Activated naive CD4-positive, alpha-beta T cell treated with anti-CD3 and anti-CD28 coated beads, Interleukin-2, amount 10 ng/mL, durations not matched to agents 7 days and 5 days (primary cell): ENCODE measurements around the gene RHOG.

Experiments
- CTCF ChIA-PET: fragments of 350-600 bp; sonication (Branson Sonifier 250); formaldehyde crosslinking; loops from one replicate; lab custom pipeline; 2021; ENCODE audit warnings: antibody characterized with exemption; lab: Charles Lee
- DNase-seq: peaks from one replicate; pipeline ENCODE4 v3.0.0-alpha.2; 2020
- H3K27ac Mint-ChIP-seq: one replicate; pipeline ENCODE4 v1.8.0; 2021; ENCODE audit warnings: mild to moderate bottlenecking, moderate library complexity, mixed read lengths
- H3K27me3 Mint-ChIP-seq: one replicate; pipeline ENCODE4 v1.8.0; 2021; ENCODE audit warnings: mild to moderate bottlenecking, mixed read lengths
- H3K36me3 Mint-ChIP-seq: one replicate; pipeline ENCODE4 v1.8.0; 2021; ENCODE audit warnings: mixed read lengths
- H3K4me1 Mint-ChIP-seq: one replicate; pipeline ENCODE4 v1.8.0; 2021; ENCODE audit warnings: mixed read lengths
- H3K4me3 Mint-ChIP-seq: one replicate; pipeline ENCODE4 v1.8.0; 2021; ENCODE audit warnings: mild to moderate bottlenecking, moderate library complexity, mixed read lengths
- H3K9me3 Mint-ChIP-seq: one replicate; pipeline ENCODE4 v1.8.0; 2021; ENCODE audit warnings: mixed read lengths

RHOG gene

DNA sequence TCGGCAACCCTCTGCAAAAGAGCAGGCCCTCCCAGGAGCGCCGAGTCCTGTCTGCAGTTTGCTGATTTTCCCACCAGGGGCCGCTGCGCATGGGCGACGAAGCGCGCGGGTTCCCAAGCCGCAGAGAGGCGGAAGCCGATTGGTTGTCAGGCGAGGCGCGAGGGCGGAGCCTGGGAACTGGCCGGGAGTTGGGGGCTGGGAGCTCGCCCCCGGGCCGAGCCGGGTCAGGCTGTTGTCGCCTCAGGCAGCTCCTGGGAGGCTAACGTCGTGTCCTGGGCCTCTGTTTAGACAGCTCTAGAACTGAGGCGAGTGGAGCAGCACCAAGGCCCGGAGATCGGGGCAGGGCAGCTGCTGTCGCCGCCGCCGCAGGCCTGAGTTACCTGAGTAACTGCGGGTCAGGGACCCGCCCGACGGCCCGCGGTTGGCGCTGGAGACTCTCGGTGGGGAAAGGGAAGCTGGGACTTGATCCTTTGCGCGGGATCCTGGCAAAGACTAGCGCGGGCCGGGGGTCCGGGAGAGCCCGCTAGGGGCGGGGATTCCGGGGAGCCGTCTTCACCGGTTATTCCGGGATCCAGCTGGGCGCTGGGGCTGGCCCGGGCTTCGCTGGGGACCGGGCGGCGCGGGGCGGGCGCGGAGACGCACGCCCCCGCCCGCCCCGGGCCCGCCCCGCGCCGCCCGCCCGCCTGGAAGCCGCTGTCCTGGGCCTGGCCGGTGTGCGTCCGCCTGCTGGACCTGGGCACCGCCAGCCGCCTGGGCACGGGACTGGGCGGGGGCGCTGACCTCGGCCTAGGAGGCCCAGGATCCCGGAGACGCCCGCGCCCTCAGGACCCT lies 14.4 kb upstream of the RHOG start, which contains the start of gene STIM1:
TSS of gene STIM1 (plus strand) at position 688 of the 831 bp plus-strand sequence. CDS start 607 bp downstream, outside the sequence.
- H3K27ac Mint-ChIP-seq = peak within 1 kb of the TSS; percentile 98

DNA sequence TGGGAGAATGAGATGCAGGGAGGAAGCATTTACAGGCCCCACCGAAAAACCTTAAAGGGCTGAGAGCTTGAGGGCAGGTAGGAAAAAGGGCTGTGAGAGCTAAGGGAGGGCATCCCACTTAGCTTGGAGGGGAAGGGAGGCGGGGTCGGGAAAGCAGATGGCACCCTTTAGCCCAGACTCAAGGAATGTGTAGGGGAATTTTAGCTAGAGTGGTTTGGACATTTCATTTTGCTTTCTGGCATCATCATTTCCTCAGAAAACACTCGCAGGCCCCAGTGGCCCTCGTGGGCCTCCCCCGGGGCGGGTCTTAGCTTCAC lies 13.9 kb upstream of the RHOG start:
- no peak for DNase-seq
- H3K4me1 Mint-ChIP-seq = peaks cover 54% of the 10 kb centered on the region
- peak overlapping the region; percentile 98 for H3K27ac Mint-ChIP-seq
- H3K9me3 Mint-ChIP-seq = no peaks in the 10 kb centered on the region
- CTCF ChIA-PET = interaction anchor here (0.6 to 9.7 kb wide), 48 partner anchors 10 to 243 kb away, joined by 3 to 179 read pairs (median 4); partner anchors contain the start of genes PGAP2 and RHOG
- peaks cover 6% of the 10 kb centered on the region for H3K27me3 Mint-ChIP-seq
- H3K36me3 Mint-ChIP-seq = peaks cover 20% of the 10 kb centered on the region
- H3K4me3 Mint-ChIP-seq = peak overlapping the region; percentile 87

More for the DNA sequence above, 14.4 kb upstream of the RHOG start, which contains the start of gene STIM1:
- DNase-seq = peak; percentile 97
- peaks cover 6% of the 10 kb centered on the region for H3K27me3 Mint-ChIP-seq
- peaks cover 20% of the 10 kb centered on the region for H3K36me3 Mint-ChIP-seq
- H3K9me3 Mint-ChIP-seq = no peaks in the 10 kb centered on the region
- H3K4me3 Mint-ChIP-seq = peak within 1 kb of the TSS; percentile 98
- H3K4me1 Mint-ChIP-seq = peaks cover 60% of the 10 kb centered on the region
- CTCF ChIA-PET = interaction anchor here (0.6 to 9.7 kb wide), 48 partner anchors 9 to 242 kb away, joined by 3 to 179 read pairs (median 4); partner anchors contain the start of genes PGAP2 and RHOG

DNA sequence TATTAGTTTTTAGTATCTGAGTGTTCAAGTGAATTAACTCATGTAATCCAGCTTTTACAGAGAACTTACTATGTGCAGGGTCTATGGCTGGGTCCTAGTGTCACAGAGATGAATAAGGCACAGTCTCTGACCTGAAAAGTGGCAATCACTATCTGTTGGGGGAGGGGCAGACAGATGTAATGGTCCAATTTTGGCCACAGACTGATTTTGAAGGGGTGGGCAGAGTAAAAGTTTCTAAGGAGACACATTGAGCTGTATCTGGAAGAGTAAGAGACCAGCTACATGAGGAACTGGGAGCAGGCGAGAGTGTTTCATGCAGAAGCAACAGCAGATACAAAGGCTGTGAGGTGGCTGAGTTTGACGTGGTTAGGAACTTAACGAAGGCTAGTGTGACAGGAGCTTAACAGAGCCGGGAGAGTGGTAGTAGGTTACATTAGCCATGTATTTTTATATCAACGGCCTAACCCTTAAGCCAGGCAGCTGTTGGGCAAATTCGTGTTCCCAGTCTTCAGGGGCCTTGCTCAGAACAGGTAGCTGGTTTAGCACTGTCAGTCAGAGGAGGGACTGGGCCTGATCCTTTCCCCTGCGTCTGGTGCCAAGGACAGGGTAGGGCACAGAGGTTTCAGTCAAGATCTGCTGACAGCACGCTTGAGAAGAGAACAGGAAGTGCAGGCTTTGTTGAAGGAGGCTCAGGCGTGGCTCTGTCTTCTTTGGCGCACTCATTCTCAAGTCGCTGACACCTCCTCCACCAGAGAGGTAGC lies 13.3 kb upstream of the RHOG start:
- H3K27ac Mint-ChIP-seq = peak overlapping the region; percentile 98
- peaks cover 6% of the 10 kb centered on the region for H3K27me3 Mint-ChIP-seq
- DNase-seq = peak; percentile 84
- peaks cover 53% of the 10 kb centered on the region for H3K4me1 Mint-ChIP-seq
- CTCF ChIA-PET = interaction anchor here (0.6 to 9.7 kb wide), 45 partner anchors 10 to 243 kb away, joined by 3 to 179 read pairs (median 5); partner anchors contain the start of genes PGAP2 and RHOG
- H3K9me3 Mint-ChIP-seq = no peaks in the 10 kb centered on the region
- H3K4me3 Mint-ChIP-seq = peak overlapping the region; percentile 87
- peaks cover 20% of the 10 kb centered on the region for H3K36me3 Mint-ChIP-seq

DNA sequence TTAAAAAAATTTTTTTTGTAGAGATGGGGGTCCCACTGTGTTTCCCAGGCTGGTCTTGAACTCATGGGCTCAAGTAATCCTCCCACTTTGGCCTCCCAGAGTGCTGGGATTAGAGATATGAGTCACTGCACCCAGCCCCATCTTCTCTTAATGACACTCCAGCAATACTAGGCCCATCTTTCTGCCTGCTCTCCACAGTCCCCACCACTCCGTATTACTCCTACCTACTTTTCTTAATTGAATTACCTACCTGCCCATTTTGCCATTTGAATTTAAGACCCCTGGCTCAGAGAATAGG lies 12.7 kb upstream of the RHOG start:
- CTCF ChIA-PET = interaction anchor here (0.9 to 9.7 kb wide), 13 partner anchors 13 to 216 kb away, joined by 3 to 179 read pairs (median 22); partner anchors contain the start of gene RHOG
- Mint-ChIP-seq H3K27me3 (peaks cover 6% of the 10 kb centered on the region), H3K36me3 (peaks cover 20% of the 10 kb centered on the region), H3K4me3 (peak overlapping the region; percentile 87), H3K4me1 (peaks cover 50% of the 10 kb centered on the region), H3K9me3 (no peaks in the 10 kb centered on the region), H3K27ac (peak overlapping the region; percentile 98)
- no peak for DNase-seq

DNA sequence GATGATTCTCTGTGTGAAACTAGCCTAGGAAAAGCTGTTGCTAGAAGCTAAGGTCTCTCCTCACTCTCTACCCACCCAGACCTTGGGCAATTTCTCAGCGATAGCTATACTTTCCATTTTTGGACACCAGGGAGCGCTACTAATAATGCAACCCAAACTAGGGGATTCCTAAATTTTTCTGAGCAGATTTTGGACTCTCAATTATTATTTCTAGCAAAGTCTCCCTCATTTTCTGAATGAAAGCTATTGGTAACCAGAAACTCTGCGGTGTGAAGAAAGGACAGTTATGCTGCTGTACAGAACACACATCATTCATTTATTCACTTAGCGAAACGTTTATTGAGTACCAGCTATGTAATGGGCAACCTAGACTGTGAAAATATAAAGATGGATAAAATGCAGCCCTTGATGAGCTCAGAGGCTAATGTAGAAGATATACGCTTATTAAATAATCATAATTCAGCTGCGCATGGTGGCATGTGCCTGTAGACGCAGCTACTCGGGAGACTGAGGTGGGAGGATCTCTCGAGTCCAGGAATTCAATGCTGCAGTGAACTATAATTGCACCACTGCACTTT lies 8.6 kb upstream of the RHOG start:
- Mint-ChIP-seq H3K36me3 (peaks cover 2% of the 10 kb centered on the region), H3K9me3 (no peaks in the 10 kb centered on the region), H3K4me1 (peaks cover 42% of the 10 kb centered on the region), H3K27me3 (peaks cover 4% of the 10 kb centered on the region), H3K27ac (no peak overlapping the region), H3K4me3 (no peak overlapping the region)
- CTCF ChIA-PET = interaction anchor here (0.5 to 9.7 kb wide), 40 partner anchors 9 to 261 kb away, joined by 3 to 195 read pairs (median 4); partner anchors contain the start of genes PGAP2 and RHOG
- peak; percentile 51 for DNase-seq

DNA sequence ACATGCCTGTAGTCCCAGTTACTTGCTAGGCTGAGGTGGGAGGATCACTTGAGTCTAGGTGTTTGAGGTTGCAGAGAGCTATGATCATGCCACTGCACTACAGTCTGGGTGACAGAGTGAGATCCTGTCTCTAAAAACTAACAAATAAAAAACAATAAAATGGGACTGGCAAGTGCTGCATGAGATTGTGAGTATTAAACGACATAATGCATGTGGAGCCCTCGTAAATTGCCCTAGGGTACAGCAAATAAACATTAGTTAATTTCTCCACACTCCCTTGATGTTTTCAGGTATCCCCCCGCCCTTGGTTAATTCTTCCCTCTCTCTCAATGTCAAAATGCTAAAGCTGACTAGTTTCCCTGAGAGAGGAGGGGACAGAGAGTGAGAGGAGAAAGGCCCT lies 4.9 kb upstream of the RHOG start:
- Mint-ChIP-seq H3K27ac (no peak overlapping the region), H3K27me3 (peaks cover 4% of the 10 kb centered on the region), H3K4me3 (no peak overlapping the region), H3K4me1 (peaks cover 37% of the 10 kb centered on the region), H3K9me3 (no peaks in the 10 kb centered on the region), H3K36me3 (no peaks in the 10 kb centered on the region)
- DNase-seq = no peak
- CTCF ChIA-PET = interaction anchor here (9.1 to 12.4 kb wide), 2 partner anchors 6 to 228 kb away, joined by 179 to 195 read pairs; partner anchors contain the start of gene STIM1

DNA sequence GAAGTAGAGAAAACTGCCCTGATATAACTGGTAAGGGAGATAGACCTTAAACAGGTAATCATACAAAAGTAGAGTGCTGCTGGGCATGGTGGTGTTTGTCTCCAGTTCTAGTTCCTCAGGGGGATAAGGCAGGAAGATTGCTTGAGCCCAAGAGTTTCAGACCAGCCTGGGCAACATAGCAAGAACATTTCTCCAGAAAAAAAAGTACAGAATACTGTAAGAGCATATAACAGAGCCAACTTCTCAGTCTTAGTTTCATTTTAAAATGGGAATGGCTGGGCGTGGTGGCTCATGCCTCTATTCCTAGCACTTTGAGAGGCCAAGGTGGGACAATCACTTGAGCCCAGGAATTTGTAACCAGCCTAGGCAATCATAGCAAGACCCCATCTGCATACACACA lies 4.5 kb upstream of the RHOG start:
- CTCF ChIA-PET = interaction anchor here (9.1 to 12.4 kb wide), 2 partner anchors 7 to 229 kb away, joined by 179 to 195 read pairs; partner anchors contain the start of gene STIM1
- peaks cover 4% of the 10 kb centered on the region for H3K27me3 Mint-ChIP-seq
- no peaks in the 10 kb centered on the region for H3K36me3 Mint-ChIP-seq
- peaks cover 37% of the 10 kb centered on the region for H3K4me1 Mint-ChIP-seq
- no peak for DNase-seq
- H3K4me3 Mint-ChIP-seq = no peak overlapping the region
- H3K9me3 Mint-ChIP-seq = no peaks in the 10 kb centered on the region
- H3K27ac Mint-ChIP-seq = no peak overlapping the region

DNA sequence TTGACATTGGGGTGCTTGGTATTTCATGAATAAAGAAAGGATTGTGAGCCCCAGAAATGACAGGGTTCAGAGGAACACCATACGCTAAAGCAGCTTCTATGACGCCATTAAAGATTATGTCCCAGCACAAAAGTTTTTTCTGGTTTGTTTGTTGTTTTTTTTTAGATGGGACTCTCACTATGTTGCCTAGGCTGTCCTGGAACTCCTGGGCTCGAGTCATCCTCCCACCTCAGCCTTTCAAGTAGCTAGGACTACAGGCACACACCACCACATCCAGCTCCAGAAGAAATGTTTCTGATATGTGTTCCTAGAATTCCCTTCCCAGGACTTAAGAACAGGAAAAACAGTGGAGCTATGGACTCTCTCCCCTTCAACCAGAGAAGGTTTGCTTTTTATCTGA lies 2.6 kb upstream of the RHOG start:
- H3K36me3 Mint-ChIP-seq = peaks cover 16% of the 10 kb centered on the region
- DNase-seq = no peak
- H3K4me3 Mint-ChIP-seq = no peak overlapping the region
- peaks cover 4% of the 10 kb centered on the region for H3K27me3 Mint-ChIP-seq
- H3K4me1 Mint-ChIP-seq = peaks cover 41% of the 10 kb centered on the region
- no peaks in the 10 kb centered on the region for H3K9me3 Mint-ChIP-seq
- H3K27ac Mint-ChIP-seq = peak overlapping the region; percentile 69
- CTCF ChIA-PET = interaction anchor here (1.0 to 12.4 kb wide), 5 partner anchors 8 to 231 kb away, joined by 3 to 195 read pairs (median 4); partner anchors contain the start of gene STIM1

DNA sequence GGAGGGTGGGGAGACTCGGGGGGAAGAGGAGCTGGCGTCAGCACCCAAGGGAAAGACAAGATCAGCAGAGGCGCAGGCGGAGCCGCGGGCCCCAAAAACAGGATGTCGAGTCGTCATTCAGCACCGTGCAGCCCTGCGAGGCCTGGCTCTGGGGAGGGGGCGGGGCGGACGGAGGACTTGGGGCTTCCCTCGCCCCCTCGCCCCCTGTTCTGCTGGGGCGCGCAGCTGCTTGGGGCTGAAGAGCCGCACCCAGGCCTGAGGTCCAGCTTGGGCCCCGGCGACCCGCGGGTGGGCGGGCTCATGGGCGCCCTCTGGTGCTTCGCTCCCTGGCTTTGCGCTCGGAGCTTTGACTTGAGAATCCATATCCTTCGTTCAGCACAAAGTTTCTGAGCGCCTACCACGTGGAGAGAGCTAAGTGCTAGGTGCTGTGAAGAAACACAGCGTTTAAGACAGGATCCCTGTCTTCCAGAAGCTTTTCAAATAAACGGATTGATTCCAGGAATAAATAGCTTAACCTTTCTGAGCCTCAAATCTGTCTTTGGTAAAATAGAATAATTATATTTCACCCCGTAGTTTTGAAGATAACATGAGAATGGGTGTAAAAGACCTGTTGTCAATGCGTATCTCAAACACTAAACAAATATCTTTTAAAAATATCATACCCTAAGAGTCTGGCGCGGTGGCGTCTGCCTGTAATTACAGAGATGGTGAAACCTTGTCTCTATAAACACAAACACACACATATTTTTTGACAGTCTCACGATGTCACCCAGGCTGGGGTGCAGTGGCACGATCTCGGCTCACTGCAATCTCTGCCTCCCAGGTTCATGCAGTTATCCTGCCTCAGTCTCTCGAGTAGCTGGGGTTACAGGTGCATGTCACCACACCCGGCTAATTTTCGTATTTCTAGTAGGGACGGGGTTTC lies 929 bp upstream of the RHOG start:
- H3K36me3 Mint-ChIP-seq = peaks cover 24% of the 10 kb centered on the region
- no peaks in the 10 kb centered on the region for H3K9me3 Mint-ChIP-seq
- H3K27me3 Mint-ChIP-seq = no peaks in the 10 kb centered on the region
- peak; percentile 95 for DNase-seq
- H3K27ac Mint-ChIP-seq = peak overlapping the region; percentile 99
- CTCF ChIA-PET = interaction anchor here (0.5 to 12.4 kb wide), 16 partner anchors 10 to 231 kb away, joined by 3 to 179 read pairs (median 4); partner anchors contain the start of genes PGAP2 and STIM1
- H3K4me1 Mint-ChIP-seq = peaks cover 56% of the 10 kb centered on the region
- H3K4me3 Mint-ChIP-seq = peak overlapping the region; percentile 82

DNA sequence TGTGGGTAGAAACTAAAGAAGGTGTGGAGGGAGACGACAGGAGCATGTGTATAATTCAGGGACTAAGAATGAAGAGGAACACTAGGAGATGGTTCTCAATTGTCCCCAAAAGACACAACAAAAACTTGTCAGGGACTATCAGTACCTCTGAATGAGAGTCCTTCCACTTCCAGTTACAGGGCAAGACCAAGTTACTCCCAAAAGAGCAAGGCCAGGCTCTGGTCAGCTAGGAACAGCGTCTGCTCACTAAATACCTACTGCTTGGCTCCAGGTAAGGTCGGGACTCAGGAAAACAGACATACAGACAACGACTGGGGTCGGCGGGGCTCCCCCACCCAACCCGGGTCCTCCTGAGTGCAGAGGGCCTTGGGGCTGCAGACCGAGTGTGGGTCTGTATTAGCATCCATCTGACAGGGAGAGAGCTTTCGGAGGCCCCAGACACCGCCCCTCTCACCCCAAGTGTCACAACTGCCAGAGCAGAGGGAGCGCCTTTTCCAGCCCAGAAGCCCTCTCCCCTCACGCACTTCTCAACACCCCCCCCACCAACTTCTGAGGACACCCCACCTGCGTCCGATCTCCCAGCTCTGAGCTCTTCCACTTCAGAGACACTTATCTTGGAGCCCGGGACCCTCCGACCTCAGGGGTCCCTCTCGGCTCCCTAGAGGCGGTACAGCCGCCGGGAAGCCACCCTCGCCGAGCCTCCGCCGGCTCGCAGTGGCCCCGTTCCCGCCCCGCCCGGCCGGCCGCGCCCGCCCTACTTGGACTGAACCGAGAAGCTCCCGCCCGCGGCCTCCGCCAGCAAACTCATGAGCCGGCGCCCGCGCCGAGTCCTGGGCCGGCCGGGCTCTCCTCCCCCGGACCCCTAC lies 522 bp downstream of the RHOG start:
- CTCF ChIA-PET = interaction anchor here (0.6 to 12.4 kb wide), 8 partner anchors 9 to 232 kb away, joined by 3 to 179 read pairs (median 5); partner anchors contain the start of genes PGAP2 and STIM1
- H3K36me3 Mint-ChIP-seq = peaks cover 30% of the 10 kb centered on the region
- no peaks in the 10 kb centered on the region for H3K27me3 Mint-ChIP-seq
- peak overlapping the region; percentile 94 for H3K27ac Mint-ChIP-seq
- DNase-seq = peak; percentile 57
- peaks cover 64% of the 10 kb centered on the region for H3K4me1 Mint-ChIP-seq
- H3K9me3 Mint-ChIP-seq = no peaks in the 10 kb centered on the region
- peak overlapping the region; percentile 88 for H3K4me3 Mint-ChIP-seq

DNA sequence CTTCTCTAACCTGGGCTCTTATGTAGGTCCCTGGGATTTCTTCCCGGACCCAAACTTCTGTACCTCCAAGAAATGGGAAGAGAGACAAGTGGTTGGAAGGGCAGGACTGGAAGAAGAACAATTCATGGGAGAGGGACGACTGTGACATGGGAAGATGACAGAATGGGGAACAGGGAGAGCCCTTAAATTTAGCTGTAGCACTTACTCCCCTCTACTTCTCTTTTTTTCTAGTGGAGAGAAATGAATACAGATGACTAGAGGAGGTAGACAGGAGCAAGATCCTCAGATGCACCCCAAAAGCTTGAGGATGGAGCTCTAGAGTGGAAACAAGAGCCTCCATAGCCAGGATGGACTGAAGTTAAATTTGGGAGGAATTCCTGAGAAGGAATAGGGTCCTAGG lies 2.3 kb downstream of the RHOG start:
- Mint-ChIP-seq H3K27ac (peak overlapping the region; percentile 94), H3K9me3 (no peaks in the 10 kb centered on the region), H3K36me3 (peaks cover 48% of the 10 kb centered on the region), H3K4me1 (peaks cover 69% of the 10 kb centered on the region), H3K27me3 (no peaks in the 10 kb centered on the region), H3K4me3 (peak overlapping the region; percentile 88)
- DNase-seq = no peak
- CTCF ChIA-PET = interaction anchor here (1.0 to 12.4 kb wide), 7 partner anchors 13 to 234 kb away, joined by 3 to 179 read pairs (median 7); partner anchors contain the start of genes PGAP2 and STIM1

DNA sequence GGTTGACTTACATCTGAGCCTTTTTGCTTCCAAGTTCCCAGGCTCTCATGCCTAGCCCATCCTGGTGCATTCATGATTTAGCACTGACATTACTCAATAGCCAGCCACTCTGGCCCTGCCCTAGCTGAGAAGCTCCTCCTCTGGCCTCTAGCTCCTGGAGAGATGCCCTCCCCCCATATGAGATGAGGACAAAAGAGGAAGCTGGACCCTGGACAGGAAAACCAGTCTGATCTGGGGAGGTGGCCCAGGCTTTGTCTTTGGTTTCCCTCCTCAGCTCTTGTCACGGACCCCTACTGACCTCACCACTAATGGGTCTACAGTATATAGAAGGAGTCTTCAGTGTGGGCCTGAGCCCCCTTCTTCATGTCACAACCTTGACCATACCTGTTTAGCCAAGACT lies 3.0 kb downstream of the RHOG start:
- Mint-ChIP-seq H3K4me1 (peaks cover 70% of the 10 kb centered on the region), H3K27ac (peak overlapping the region; percentile 94), H3K36me3 (peaks cover 52% of the 10 kb centered on the region), H3K9me3 (no peaks in the 10 kb centered on the region), H3K27me3 (no peaks in the 10 kb centered on the region), H3K4me3 (peak overlapping the region; percentile 88)
- DNase-seq = no peak
- CTCF ChIA-PET = interaction anchor here (0.7 to 12.4 kb wide), 6 partner anchors 12 to 235 kb away, joined by 3 to 179 read pairs (median 8); partner anchors contain the start of genes PGAP2 and STIM1
